Glomerular visceral epithelial cell (primary cell): ENCODE data around the gene SLC25A48.

ENCODE experiments used
- DNase-seq: peaks from one replicate; pipeline ENCODE4 v3.0.0-alpha.2; 2016; ENCODE audit errors: extremely low spot score

The SLC25A48 gene

GRCh38 chr5:135881244-135881643 lies 46.8 kb downstream of the SLC25A48 start:
- DNase-seq: no peak

DNA sequence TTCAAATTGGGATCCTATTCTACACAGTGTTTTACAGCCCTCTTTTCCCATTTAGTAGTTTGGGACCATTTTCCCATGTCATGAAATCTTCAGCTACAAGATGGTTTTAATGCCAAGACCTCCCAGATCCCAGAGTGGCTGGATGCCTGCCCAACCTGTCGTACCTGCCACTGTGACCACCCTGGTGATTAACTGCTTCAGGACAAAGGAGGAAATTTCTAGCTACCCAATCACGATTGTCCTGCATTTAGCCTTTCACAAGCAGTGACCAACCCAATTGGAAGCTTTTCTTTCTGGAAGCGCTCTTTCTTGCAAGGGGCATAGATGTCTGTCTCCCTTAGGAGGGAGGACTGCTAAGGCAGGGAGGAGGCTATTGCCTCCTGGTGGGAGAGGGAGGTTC lies 47.4 kb downstream of the SLC25A48 start:
- no peak for DNase-seq

GRCh38 chr5:135883026-135883425 lies 48.6 kb downstream of the SLC25A48 start:
- no peak for DNase-seq

- no peak for DNase-seq
Measured at GRCh38 chr5:135883441-135883840, 49.0 kb downstream of the SLC25A48 start.

- DNase-seq: no peak
Measured at GRCh38 chr5:135885031-135885430, 50.6 kb downstream of the SLC25A48 start.

GRCh38 chr5:135886136-135886535 lies 51.7 kb downstream of the SLC25A48 start:
- no peak for DNase-seq

GRCh38 chr5:135887447-135887864 lies 53.0 kb downstream of the SLC25A48 start:
- peak; percentile 78 for DNase-seq

- peak; percentile 23 for DNase-seq
Measured at GRCh38 chr5:135887881-135888614, 53.6 kb downstream of the SLC25A48 start.

DNA sequence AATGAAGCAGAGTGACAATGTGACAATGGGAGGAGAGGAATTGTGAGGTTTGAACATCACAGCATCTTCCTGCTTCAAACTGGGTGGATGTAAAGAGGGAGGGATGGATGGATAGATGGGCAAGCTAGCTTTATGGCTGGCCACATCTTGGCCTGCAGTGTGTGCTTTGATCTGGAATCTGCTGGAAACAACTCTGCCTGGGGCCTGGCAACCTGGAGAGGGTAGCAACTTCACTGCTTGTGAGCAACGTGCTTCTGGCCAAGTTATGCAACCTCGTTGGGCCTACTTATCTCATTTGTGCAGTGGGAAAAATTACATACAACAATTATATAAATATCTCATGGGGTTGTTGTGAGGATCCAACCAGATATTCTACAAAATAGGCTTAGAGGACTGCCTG lies 55.8 kb downstream of the SLC25A48 start:
- DNase-seq: no peak

- peak; percentile 91 for DNase-seq
Measured at GRCh38 chr5:135890867-135891266, 56.4 kb downstream of the SLC25A48 start.

DNA sequence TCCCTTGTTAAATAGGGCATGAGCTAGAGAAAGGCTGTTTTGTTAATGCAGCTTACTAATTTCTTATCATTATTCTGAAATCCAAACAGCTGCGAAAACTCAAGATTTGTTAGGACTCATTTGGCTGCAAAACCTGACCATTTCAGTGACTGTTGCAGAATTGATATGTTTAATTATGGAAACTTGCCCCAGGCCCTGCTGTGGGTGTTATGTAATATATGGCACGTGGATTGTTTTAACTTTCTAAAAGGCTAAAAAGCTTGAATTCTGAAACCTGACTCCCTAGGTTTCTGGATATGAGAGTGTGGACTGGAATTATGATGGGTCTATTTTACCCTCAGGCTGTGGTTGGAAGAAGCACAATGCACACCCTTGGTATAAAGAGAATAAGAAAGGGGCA lies 56.8 kb downstream of the SLC25A48 start:
- no peak for DNase-seq

DNA sequence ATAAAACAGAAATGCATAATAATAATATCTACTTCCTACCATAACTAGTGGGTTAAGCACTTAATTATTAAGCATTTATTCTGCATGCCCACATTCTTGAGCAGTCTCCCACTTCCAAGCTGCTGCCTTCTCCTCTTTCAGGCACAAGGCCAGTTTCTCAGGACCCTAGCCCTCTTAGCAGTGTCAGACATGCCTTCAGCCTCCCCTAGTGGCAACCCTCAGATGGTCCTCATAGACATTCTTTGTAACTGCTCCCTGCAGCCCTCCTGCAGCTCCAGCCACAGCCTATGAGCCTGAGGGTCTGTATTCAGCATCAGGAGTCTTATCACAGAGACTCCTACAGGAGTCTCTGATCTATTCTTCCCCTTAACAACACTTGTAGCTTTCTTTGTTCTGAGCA lies 57.3 kb downstream of the SLC25A48 start:
- DNase-seq: no peak

- DNase-seq: no peak
Measured at GRCh38 chr5:135894276-135894675, 59.8 kb downstream of the SLC25A48 start.

GRCh38 chr5:135894789-135895188 lies 60.3 kb downstream of the SLC25A48 start:
- no peak for DNase-seq

DNA sequence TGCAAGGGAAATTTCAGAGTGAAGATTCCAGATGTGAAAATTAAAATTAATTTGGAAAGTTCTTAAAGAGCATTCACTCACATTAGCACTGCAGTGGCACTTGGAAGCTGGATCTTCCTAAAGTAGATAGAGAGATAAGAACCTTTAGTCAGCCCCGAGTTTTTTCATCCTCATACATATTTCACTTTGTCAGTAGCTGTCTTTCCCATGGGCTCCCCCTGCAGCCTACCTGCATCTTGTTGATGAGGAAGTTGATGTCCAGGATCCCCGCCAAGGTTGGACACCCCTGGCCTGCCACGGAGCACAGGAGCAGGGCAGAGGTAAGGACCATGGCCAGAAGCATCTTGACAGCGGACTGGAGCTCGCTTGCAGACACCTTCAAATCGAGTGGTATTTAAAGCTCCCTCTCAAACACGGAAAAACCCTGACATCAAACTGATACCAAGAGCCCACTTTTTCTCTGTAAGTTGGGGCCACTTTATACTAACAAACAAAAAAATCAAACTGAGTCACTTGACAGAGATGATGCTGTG lies 61.1 kb downstream of the SLC25A48 start, which contains the start of gene IL9:
Gene IL9 (minus strand): TSS at position 368 of the 533 bp plus-strand sequence. CDS start 25 bp downstream, at position 343.
- no peak for DNase-seq

- DNase-seq: no peak
Measured at GRCh38 chr5:135898651-135899050, 64.2 kb downstream of the SLC25A48 start.

DNA sequence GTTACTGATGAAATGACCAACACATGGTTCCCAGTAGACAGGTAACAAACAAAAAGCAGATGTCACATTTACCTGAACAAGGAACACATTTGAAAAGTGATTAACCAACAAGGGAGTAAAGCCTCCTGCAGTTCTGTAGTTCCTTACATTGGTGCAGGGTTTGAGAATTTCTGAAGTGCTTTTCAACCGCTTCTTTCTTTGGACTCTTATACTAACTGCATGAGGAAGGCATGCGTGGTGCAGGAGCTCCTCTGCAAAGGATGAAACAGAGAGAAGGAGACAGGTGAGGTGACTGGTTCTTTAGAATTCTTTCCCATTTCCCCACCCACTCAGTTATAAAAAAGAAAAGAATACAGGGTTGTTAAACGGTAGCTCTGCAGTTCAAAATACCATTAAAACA lies 65.8 kb downstream of the SLC25A48 start:
- no peak for DNase-seq

- DNase-seq: no peak
Measured at GRCh38 chr5:135901633-135902032, 67.2 kb downstream of the SLC25A48 start.

GRCh38 chr5:135905144-135905543 lies 70.7 kb downstream of the SLC25A48 start:
- DNase-seq: no peak

GRCh38 chr5:135913713-135914626 lies 79.5 kb downstream of the SLC25A48 start:
- DNase-seq: no peak

GRCh38 chr5:135915466-135916001 lies 81.1 kb downstream of the SLC25A48 start:
- no peak for DNase-seq

DNA sequence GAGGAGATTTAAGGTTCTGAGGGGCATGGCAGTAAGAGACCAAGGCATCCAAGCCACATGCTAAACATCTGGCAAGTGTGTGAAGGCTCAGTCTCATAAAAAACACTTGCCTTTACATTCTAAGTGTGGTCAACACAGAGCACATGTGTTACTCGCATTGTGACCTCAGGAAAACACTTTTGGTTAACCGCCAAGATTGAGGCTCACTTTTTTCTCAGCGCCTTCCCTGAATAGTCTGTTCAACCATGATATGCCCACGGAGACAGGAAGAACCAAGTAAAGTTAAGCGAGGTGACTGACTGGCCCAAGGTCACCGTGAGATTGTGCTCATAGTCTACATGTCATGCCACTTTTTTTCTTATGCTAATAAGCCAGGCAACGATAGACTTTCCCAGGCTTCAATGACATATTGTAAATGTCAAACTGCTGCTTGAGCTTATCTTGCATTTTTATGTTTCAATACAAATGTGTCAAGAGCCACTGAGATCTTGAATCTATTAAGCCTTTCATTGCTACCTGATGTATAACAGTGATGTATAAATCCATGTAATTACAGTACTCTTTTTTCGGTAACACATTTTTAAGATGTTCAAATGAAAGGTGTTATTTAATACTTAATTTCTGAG lies 82.3 kb downstream of the SLC25A48 start:
- DNase-seq: no peak
